Endothelial cell of umbilical vein (primary cell): ENCODE measurements around the gene DEDD. TPM values are rescaled to one million over a fixed set of nuclear protein-coding genes. Genes with fewer than 3 reads are reported as not detected.

Experiments used
- BruUV-seq: library from RNA; stranded (reverse); fragments of 400-500 nt; replicated peaks from 2 replicates; lab custom pipeline; 2021; lab: Mats Ljungman, UMichigan
- CTCF ChIA-PET: fragments of 300-600, 350-600 bp; sonication (Branson Sonifier 250); formaldehyde crosslinking; loops from one replicate; lab custom pipeline; 2021; ENCODE audit warnings: antibody characterized with exemption, inconsistent platforms; lab: Charles Lee
- POLR2A ChIA-PET: fragments of 300-600, 350-600 bp; sonication (Branson Sonifier 250); formaldehyde crosslinking; loops from one replicate; lab custom pipeline; 2021; ENCODE audit warnings: antibody characterized with exemption, inconsistent platforms; lab: Charles Lee
- DNase-seq: peaks from one replicate; pipeline ENCODE4 v3.0.0-alpha.2; 2011; ENCODE audit warnings: low read depth, low spot score
- FAIRE-seq: peaks from 2 replicates; lab custom pipeline; 2011; peaks lifted over from hg19 to GRCh38; lab: Jason Lieb, UNC
- H2AFZ ChIP-seq: 2 replicates; pipeline ENCODE4 v1.6.0; 2012; ENCODE audit warnings: low read depth, low read length, control low read depth, inconsistent platforms
- H3K27ac ChIP-seq: 2 replicates; pipeline ENCODE4 v1.5.1; 2011; ENCODE audit warnings: low read depth, mild to moderate bottlenecking, control low read depth, low read length, moderate library complexity; ENCODE audit not compliant: insufficient read depth
- H3K27me3 ChIP-seq, 2 experiments: 2 replicates each; pipeline versions ENCODE4 v1.6.0 to v1.6.1; 2011; ENCODE audit warnings: low read length in 2 of 2, mixed read lengths in 1 of 2; ENCODE audit not compliant: control insufficient read depth in 2 of 2, insufficient read depth in 2 of 2
- H3K36me3 ChIP-seq, 2 experiments: 2 replicates in 1 of 2; 3 replicates in 1 of 2; pipeline ENCODE4 v1.5.1; 2011; ENCODE audit warnings: low read length in 2 of 2, mild to moderate bottlenecking in 1 of 2, moderate library complexity in 1 of 2; ENCODE audit not compliant: control insufficient read depth in 2 of 2, insufficient read depth in 2 of 2; ENCODE audit errors: extremely low read depth in 1 of 2
- H3K4me1 ChIP-seq: 3 replicates; pipeline ENCODE4 v1.5.1; 2011; ENCODE audit warnings: mild to moderate bottlenecking, low read length; ENCODE audit not compliant: control insufficient read depth, insufficient read depth; ENCODE audit errors: extremely low read depth
- H3K4me2 ChIP-seq: 2 replicates; pipeline ENCODE4 v1.6.1; 2011; ENCODE audit warnings: low read length, control low read depth, mixed read lengths; ENCODE audit not compliant: insufficient read depth
- H3K4me3 ChIP-seq, 3 experiments: fragments of 200-600 bp in 1 of 3; sonication (generic), shearing (Covaris generic) in 1 of 3; replicated peaks in 1 of 3; 2 replicates each; pipeline ENCODE4 v1.5.1; 2011 to 2016; ENCODE audit warnings: control low read depth in 3 of 3, low read length in 3 of 3, mild to moderate bottlenecking in 2 of 3, inconsistent platforms in 1 of 3, low read depth in 1 of 3, moderate library complexity in 1 of 3; ENCODE audit not compliant: insufficient read depth in 1 of 3
- H3K79me2 ChIP-seq: 2 replicates; pipeline ENCODE4 v1.6.0; 2012; ENCODE audit warnings: low read length, inconsistent platforms; ENCODE audit not compliant: control insufficient read depth, insufficient read depth
- H3K9ac ChIP-seq: replicated peaks from 2 replicates; pipeline ENCODE3; 2011; ENCODE audit warnings: low read length, control low read depth; ENCODE audit not compliant: insufficient read depth; ENCODE audit errors: extremely low read depth
- H3K9me1 ChIP-seq: replicated peaks from 3 replicates; pipeline ENCODE4 v1.6.0; 2011; ENCODE audit warnings: mild to moderate bottlenecking, low read length; ENCODE audit not compliant: control insufficient read depth, insufficient read depth; ENCODE audit errors: extremely low read depth
- H3K9me3 ChIP-seq: replicated peaks from 2 replicates; pipeline ENCODE4 v1.5.1; 2012; ENCODE audit warnings: low read length, inconsistent platforms; ENCODE audit not compliant: control insufficient read depth, insufficient read depth
- H4K20me1 ChIP-seq: replicated peaks from 2 replicates; pipeline ENCODE3; 2011; ENCODE audit warnings: mild to moderate bottlenecking, low read length; ENCODE audit not compliant: control insufficient read depth, insufficient read depth; ENCODE audit errors: extremely low read depth
- CTCF ChIP-seq, 2 donors: IDR thresholded peaks; 1 replicate in 1 of 2; 2 replicates in 1 of 2; pipeline ENCODE4 v1.5.1; 2011; ENCODE audit warnings: low read length in 2 of 2, mild to moderate bottlenecking in 2 of 2, moderate library complexity in 2 of 2, control low read depth in 1 of 2, inconsistent platforms in 1 of 2, low read depth in 1 of 2; ENCODE audit not compliant: insufficient read depth in 1 of 2; ENCODE audit errors: extremely low read depth in 1 of 2
- EZH2 ChIP-seq: IDR thresholded peaks from 2 replicates; pipeline ENCODE4 v1.6.1; 2012; ENCODE audit warnings: borderline replicate concordance, low read depth, mild to moderate bottlenecking, moderate library complexity, low read length, inconsistent platforms; ENCODE audit not compliant: severe bottlenecking
- FOS ChIP-seq: IDR thresholded peaks from 2 replicates; pipeline ENCODE4 v1.6.1; 2011; ENCODE audit warnings: mild to moderate bottlenecking, low read length, moderate library complexity, borderline replicate concordance; ENCODE audit not compliant: insufficient read depth
- GATA2 ChIP-seq: IDR thresholded peaks from 2 replicates; pipeline ENCODE4 v1.7.0; 2011; ENCODE audit warnings: low read depth, mild to moderate bottlenecking, moderate library complexity, mixed read lengths, low read length; ENCODE audit not compliant: insufficient read length, insufficient read depth
- POLR2A ChIP-seq: IDR thresholded peaks from 2 replicates; pipeline ENCODE4 v1.6.1; 2012; ENCODE audit warnings: low read depth, mild to moderate bottlenecking, control low read depth, low read length
- POLR2AphosphoS5 ChIP-seq: IDR thresholded peaks from 2 replicates; pipeline ENCODE4 v1.6.1; 2012; ENCODE audit warnings: low read depth, mild to moderate bottlenecking, control low read depth, low read length, moderate library complexity; ENCODE audit not compliant: insufficient read depth
- dilution Hi-C: fragments of 300-500 bp; cut with MboI; formaldehyde crosslinking; loops from one replicate; pipeline ENCODE4 v1.15.0; 2019; ENCODE audit warnings: low sequenced_read_pairs; ENCODE audit not compliant: extremely low pct_ligation_motif_present
- intact Hi-C: fragments of 100-400 bp; cut with micrococcal nuclease; formaldehyde crosslinking; loops from one replicate; pipeline ENCODE4 v1.10.0; 2022
- polyA plus RNA-seq, 4 experiments: library from polyadenylated mRNA; depleted of rRNA in 3 of 4; stranded (reverse) in 3 of 4; unstranded in 1 of 4; fragments of >200 nt; gene quantifications; 2 replicates each; pipeline versions ENCODE4 v1.2.1 to v1.2.3, GENCODE V29; 2011 to 2012; ENCODE audit warnings: missing spikeins in 1 of 4
- total RNA-seq: library from RNA; stranded (reverse); gene quantifications from 2 replicates; pipeline ENCODE4 v1.2.3, GENCODE V29; 2021

Gene DEDD
- total and polyA plus RNA-seq, 2 donors (not counting 3 experiments of a cell fraction or from before 2014, with no cell fraction given): 50.2 to 78.3 TPM

GRCh38 chr1:161174911-161175310 is 42.4 kb upstream of the DEDD start:
- Histone ChIP-seq H3K27me3 (no peaks in the 10 kb centered on the region), H2AFZ (no peak overlapping the region), H3K4me3 (no peak overlapping the region), H4K20me1 (no peaks in the 10 kb centered on the region), H3K9me1 (no peaks in the 10 kb centered on the region), H3K9me3 (no peaks in the 10 kb centered on the region), H3K79me2 (peaks cover 8% of the 10 kb centered on the region), H3K36me3 (peaks cover 11 to 20% of the 10 kb centered on the region in 2 experiments), H3K4me2 (no peak overlapping the region), H3K27ac (no peak overlapping the region), H3K9ac (no peak overlapping the region), H3K4me1 (peaks cover 11% of the 10 kb centered on the region)
- TF ChIP-seq EZH2 (no peak), GATA2 (no peak), FOS (no peak)
- no peak for FAIRE-seq
- POLR2A ChIA-PET: no interaction called here
- dilution Hi-C loops (no loop called here), intact Hi-C loops (no loop called here)
- no TSS peak for BruUV-seq
- CTCF ChIA-PET: interaction anchor here (2.1 kb wide), 1 partner anchor 9 kb away, joined by 5 read pairs; the partner anchor contains the start of gene PPOX
- no peak for DNase-seq

GRCh38 chr1:161173711-161174110 is 41.2 kb upstream of the DEDD start:
- H3K27ac ChIP-seq: no peak overlapping the region
- no peak for FAIRE-seq
- CTCF ChIA-PET: interaction anchor here (0.8 to 2.1 kb wide), 2 partner anchors 8 to 208 kb away, joined by 3 to 5 read pairs; partner anchors contain the start of gene PPOX

More at GRCh38 chr1:161173711-161174110, 41.2 kb upstream of the DEDD start:
- Histone ChIP-seq H2AFZ (no peak overlapping the region), H4K20me1 (no peaks in the 10 kb centered on the region), H3K9ac (no peak overlapping the region), H3K9me1 (no peaks in the 10 kb centered on the region), H3K4me3 (no peak overlapping the region), H3K27me3 (no peaks in the 10 kb centered on the region), H3K9me3 (no peaks in the 10 kb centered on the region), H3K4me1 (peaks cover 11% of the 10 kb centered on the region), H3K79me2 (peaks cover 8% of the 10 kb centered on the region), H3K4me2 (no peak overlapping the region), H3K36me3 (peaks cover 11 to 24% of the 10 kb centered on the region in 2 experiments)
- TF ChIP-seq POLR2A (no peak), EZH2 (no peak), CTCF (IDR thresholded peaks at IDR 0.05; ENCODE audit: extremely low read depth in 1 of 2, insufficient read depth in 1 of 2, low read depth in 1 of 2, low read length in 2 of 2) (no peak), POLR2AphosphoS5 (no peak)
- no TSS peak for BruUV-seq
- DNase-seq: no peak
- POLR2A ChIA-PET: no interaction called here
- intact Hi-C loops: no loop called here
- dilution Hi-C loops: no loop called here
